HepG2 (cell line): Measurements from ENCODE around the gene PASK. TPM values are rescaled to one million over a fixed set of nuclear protein-coding genes. Genes with fewer than 3 reads are reported as not detected.

Experiments
- HOXA3 ChIP-seq: sonication (generic); formaldehyde crosslinking; IDR thresholded peaks from 2 replicates; pipeline ENCODE4 v1.5.0; 2020; ENCODE audit warnings: missing genetic modification reagents
- MAFG ChIP-seq: sonication (generic); formaldehyde crosslinking; IDR thresholded peaks from 2 replicates; pipeline ENCODE4 v1.5.1; 2020; ENCODE audit warnings: mild to moderate bottlenecking, missing genetic modification reagents
- SALL2 ChIP-seq: sonication (generic); formaldehyde crosslinking; IDR thresholded peaks from 2 replicates; pipeline ENCODE4 v1.8.1; 2023; ENCODE audit warnings: mild to moderate bottlenecking, missing genetic modification reagents, inconsistent platforms
- polyA plus RNA-seq, 8 experiments: library from polyadenylated mRNA; depleted of rRNA in 3 of 8; stranded (reverse) in 7 of 8; unstranded in 1 of 8; fragments of >200 nt; fragmentation: Illumina TruSeq in 4 of 8; extraction: Trizol in 4 of 8; gene quantifications; 2 replicates each; pipeline versions ENCODE4 v1.2.1 to v1.2.3, GENCODE V29; 2011 to 2016; ENCODE audit warnings: low read depth in 4 of 8, missing spikeins in 1 of 8, mixed read lengths in 1 of 8; ENCODE audit not compliant: insufficient read depth in 1 of 8
- total RNA-seq, 5 experiments: library from RNA; depleted of rRNA; stranded (reverse); fragments of >200 nt; fragmentation: Illumina TruSeq; extraction: Trizol; gene quantifications; 2 replicates each; pipeline ENCODE4 v1.2.3, GENCODE V29; 2016; ENCODE audit warnings: low read depth in 1 of 5
- TF ChIP-seq, protein P1 (sequence below): sonication (generic); formaldehyde crosslinking; IDR thresholded peaks from 2 replicates; pipeline ENCODE4 v1.4.0; 2020; ENCODE audit warnings: missing genetic modification reagents
- TF ChIP-seq, protein P2 (sequence below): sonication (generic); formaldehyde crosslinking; IDR thresholded peaks from 2 replicates; pipeline ENCODE4 v1.9.0; 2021; ENCODE audit warnings: mild to moderate bottlenecking, missing genetic modification reagents
- TF ChIP-seq, protein P3 (sequence below): sonication (generic); formaldehyde crosslinking; IDR thresholded peaks from 2 replicates; pipeline ENCODE4 v1.4.0; 2020; ENCODE audit warnings: missing genetic modification reagents
- TF ChIP-seq, protein P4 (sequence below): sonication (generic); IDR thresholded peaks from 2 replicates; pipeline ENCODE4 v1.6.1; 2016; ENCODE audit warnings: low read depth, borderline replicate concordance
- TF ChIP-seq, protein P5 (sequence below): sonication (generic); formaldehyde crosslinking; IDR thresholded peaks from 2 replicates; pipeline ENCODE4 v1.4.0; 2020; ENCODE audit warnings: missing genetic modification reagents

The PASK gene
- total and polyA plus RNA-seq, 2 of the 13 experiments (the other 11 are each of a cell fraction or from before 2014, with no cell fraction given), result 6.9 to 17.0 TPM

DNA sequence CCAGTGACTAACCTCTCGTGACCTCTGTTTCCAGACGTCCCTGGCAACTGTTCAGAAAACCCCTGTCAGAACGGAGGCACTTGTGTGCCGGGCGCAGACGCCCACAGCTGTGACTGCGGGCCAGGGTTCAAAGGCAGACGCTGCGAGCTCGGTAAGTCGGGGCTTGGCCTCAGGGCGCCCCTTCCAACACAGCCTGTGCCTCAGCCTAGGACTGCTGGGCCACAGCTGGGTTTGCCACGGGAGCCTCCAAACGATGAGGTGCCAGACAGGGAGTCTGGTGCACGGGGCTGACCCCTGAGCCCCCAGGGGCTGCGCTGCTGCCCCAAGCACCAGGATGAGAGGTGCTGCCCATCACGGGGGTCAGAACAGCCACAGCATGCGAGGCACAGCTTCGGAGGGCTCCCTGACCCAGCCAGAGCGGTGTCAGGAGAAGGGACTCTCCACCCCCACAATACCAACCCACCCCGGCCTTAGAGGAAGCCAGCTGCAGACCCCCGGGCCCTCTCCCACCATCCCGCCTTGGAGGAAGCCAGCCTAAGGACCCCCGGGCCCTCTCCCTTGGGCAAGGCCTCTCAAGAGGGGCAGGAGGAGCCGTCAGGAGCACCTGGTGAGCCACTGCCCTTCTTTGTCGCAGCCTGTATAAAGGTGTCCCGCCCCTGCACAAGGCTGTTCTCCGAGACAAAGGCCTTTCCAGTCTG, 67.5 kb downstream of the PASK start (continued):
- TF ChIP-seq, protein P1, sequence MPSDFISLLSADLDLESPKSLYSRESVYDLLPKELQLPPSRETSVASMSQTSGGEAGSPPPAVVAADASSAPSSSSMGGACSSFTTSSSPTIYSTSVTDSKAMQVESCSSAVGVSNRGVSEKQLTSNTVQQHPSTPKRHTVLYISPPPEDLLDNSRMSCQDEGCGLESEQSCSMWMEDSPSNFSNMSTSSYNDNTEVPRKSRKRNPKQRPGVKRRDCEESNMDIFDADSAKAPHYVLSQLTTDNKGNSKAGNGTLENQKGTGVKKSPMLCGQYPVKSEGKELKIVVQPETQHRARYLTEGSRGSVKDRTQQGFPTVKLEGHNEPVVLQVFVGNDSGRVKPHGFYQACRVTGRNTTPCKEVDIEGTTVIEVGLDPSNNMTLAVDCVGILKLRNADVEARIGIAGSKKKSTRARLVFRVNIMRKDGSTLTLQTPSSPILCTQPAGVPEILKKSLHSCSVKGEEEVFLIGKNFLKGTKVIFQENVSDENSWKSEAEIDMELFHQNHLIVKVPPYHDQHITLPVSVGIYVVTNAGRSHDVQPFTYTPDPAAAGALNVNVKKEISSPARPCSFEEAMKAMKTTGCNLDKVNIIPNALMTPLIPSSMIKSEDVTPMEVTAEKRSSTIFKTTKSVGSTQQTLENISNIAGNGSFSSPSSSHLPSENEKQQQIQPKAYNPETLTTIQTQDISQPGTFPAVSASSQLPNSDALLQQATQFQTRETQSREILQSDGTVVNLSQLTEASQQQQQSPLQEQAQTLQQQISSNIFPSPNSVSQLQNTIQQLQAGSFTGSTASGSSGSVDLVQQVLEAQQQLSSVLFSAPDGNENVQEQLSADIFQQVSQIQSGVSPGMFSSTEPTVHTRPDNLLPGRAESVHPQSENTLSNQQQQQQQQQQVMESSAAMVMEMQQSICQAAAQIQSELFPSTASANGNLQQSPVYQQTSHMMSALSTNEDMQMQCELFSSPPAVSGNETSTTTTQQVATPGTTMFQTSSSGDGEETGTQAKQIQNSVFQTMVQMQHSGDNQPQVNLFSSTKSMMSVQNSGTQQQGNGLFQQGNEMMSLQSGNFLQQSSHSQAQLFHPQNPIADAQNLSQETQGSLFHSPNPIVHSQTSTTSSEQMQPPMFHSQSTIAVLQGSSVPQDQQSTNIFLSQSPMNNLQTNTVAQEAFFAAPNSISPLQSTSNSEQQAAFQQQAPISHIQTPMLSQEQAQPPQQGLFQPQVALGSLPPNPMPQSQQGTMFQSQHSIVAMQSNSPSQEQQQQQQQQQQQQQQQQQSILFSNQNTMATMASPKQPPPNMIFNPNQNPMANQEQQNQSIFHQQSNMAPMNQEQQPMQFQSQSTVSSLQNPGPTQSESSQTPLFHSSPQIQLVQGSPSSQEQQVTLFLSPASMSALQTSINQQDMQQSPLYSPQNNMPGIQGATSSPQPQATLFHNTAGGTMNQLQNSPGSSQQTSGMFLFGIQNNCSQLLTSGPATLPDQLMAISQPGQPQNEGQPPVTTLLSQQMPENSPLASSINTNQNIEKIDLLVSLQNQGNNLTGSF (CRISPR knock-in tag), result no peak
- TF ChIP-seq, protein P2, sequence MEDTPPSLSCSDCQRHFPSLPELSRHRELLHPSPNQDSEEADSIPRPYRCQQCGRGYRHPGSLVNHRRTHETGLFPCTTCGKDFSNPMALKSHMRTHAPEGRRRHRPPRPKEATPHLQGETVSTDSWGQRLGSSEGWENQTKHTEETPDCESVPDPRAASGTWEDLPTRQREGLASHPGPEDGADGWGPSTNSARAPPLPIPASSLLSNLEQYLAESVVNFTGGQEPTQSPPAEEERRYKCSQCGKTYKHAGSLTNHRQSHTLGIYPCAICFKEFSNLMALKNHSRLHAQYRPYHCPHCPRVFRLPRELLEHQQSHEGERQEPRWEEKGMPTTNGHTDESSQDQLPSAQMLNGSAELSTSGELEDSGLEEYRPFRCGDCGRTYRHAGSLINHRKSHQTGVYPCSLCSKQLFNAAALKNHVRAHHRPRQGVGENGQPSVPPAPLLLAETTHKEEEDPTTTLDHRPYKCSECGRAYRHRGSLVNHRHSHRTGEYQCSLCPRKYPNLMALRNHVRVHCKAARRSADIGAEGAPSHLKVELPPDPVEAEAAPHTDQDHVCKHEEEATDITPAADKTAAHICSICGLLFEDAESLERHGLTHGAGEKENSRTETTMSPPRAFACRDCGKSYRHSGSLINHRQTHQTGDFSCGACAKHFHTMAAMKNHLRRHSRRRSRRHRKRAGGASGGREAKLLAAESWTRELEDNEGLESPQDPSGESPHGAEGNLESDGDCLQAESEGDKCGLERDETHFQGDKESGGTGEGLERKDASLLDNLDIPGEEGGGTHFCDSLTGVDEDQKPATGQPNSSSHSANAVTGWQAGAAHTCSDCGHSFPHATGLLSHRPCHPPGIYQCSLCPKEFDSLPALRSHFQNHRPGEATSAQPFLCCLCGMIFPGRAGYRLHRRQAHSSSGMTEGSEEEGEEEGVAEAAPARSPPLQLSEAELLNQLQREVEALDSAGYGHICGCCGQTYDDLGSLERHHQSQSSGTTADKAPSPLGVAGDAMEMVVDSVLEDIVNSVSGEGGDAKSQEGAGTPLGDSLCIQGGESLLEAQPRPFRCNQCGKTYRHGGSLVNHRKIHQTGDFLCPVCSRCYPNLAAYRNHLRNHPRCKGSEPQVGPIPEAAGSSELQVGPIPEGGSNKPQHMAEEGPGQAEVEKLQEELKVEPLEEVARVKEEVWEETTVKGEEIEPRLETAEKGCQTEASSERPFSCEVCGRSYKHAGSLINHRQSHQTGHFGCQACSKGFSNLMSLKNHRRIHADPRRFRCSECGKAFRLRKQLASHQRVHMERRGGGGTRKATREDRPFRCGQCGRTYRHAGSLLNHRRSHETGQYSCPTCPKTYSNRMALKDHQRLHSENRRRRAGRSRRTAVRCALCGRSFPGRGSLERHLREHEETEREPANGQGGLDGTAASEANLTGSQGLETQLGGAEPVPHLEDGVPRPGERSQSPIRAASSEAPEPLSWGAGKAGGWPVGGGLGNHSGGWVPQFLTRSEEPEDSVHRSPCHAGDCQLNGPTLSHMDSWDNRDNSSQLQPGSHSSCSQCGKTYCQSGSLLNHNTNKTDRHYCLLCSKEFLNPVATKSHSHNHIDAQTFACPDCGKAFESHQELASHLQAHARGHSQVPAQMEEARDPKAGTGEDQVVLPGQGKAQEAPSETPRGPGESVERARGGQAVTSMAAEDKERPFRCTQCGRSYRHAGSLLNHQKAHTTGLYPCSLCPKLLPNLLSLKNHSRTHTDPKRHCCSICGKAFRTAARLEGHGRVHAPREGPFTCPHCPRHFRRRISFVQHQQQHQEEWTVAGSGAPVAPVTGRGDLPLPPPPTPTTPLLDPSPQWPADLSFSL (CRISPR knock-in tag), result no peak
- TF ChIP-seq HOXA3 (0 out of 2 replicates have a peak, but pooled peaks have one; percentile 29), MAFG (CRISPR knock-in tag) (no peak), SALL2 (no peak)
- TF ChIP-seq, protein P3, sequence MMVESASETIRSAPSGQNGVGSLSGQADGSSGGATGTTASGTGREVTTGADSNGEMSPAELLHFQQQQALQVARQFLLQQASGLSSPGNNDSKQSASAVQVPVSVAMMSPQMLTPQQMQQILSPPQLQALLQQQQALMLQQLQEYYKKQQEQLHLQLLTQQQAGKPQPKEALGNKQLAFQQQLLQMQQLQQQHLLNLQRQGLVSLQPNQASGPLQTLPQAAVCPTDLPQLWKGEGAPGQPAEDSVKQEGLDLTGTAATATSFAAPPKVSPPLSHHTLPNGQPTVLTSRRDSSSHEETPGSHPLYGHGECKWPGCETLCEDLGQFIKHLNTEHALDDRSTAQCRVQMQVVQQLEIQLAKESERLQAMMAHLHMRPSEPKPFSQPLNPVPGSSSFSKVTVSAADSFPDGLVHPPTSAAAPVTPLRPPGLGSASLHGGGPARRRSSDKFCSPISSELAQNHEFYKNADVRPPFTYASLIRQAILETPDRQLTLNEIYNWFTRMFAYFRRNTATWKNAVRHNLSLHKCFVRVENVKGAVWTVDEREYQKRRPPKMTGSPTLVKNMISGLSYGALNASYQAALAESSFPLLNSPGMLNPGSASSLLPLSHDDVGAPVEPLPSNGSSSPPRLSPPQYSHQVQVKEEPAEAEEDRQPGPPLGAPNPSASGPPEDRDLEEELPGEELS (CRISPR knock-in tag), result 0 out of 2 replicates have a peak, but pooled peaks have one; percentile 25
- TF ChIP-seq, protein P4, sequence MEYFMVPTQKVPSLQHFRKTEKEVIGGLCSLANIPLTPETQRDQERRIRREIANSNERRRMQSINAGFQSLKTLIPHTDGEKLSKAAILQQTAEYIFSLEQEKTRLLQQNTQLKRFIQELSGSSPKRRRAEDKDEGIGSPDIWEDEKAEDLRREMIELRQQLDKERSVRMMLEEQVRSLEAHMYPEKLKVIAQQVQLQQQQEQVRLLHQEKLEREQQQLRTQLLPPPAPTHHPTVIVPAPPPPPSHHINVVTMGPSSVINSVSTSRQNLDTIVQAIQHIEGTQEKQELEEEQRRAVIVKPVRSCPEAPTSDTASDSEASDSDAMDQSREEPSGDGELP, result peak; percentile 53; the same call in 1 of the 2 replicates
- TF ChIP-seq, protein P5, sequence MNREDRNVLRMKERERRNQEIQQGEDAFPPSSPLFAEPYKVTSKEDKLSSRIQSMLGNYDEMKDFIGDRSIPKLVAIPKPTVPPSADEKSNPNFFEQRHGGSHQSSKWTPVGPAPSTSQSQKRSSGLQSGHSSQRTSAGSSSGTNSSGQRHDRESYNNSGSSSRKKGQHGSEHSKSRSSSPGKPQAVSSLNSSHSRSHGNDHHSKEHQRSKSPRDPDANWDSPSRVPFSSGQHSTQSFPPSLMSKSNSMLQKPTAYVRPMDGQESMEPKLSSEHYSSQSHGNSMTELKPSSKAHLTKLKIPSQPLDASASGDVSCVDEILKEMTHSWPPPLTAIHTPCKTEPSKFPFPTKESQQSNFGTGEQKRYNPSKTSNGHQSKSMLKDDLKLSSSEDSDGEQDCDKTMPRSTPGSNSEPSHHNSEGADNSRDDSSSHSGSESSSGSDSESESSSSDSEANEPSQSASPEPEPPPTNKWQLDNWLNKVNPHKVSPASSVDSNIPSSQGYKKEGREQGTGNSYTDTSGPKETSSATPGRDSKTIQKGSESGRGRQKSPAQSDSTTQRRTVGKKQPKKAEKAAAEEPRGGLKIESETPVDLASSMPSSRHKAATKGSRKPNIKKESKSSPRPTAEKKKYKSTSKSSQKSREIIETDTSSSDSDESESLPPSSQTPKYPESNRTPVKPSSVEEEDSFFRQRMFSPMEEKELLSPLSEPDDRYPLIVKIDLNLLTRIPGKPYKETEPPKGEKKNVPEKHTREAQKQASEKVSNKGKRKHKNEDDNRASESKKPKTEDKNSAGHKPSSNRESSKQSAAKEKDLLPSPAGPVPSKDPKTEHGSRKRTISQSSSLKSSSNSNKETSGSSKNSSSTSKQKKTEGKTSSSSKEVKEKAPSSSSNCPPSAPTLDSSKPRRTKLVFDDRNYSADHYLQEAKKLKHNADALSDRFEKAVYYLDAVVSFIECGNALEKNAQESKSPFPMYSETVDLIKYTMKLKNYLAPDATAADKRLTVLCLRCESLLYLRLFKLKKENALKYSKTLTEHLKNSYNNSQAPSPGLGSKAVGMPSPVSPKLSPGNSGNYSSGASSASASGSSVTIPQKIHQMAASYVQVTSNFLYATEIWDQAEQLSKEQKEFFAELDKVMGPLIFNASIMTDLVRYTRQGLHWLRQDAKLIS (CRISPR knock-in tag), result no peak
